AG09319 (cell line): ENCODE measurements around the gene LAMB2.

Experiments used
- DNase-seq: peaks from one replicate; pipeline ENCODE4 v3.0.0-alpha.2; 2010; ENCODE audit warnings: low read depth; ENCODE audit errors: extremely low read depth
- TF ChIP-seq, protein P1 (sequence below): IDR thresholded peaks from 2 replicates; pipeline ENCODE4 v1.5.1; 2011; ENCODE audit warnings: low read depth, mild to moderate bottlenecking, inconsistent platforms, low read length, moderate library complexity

The LAMB2 gene

DNA sequence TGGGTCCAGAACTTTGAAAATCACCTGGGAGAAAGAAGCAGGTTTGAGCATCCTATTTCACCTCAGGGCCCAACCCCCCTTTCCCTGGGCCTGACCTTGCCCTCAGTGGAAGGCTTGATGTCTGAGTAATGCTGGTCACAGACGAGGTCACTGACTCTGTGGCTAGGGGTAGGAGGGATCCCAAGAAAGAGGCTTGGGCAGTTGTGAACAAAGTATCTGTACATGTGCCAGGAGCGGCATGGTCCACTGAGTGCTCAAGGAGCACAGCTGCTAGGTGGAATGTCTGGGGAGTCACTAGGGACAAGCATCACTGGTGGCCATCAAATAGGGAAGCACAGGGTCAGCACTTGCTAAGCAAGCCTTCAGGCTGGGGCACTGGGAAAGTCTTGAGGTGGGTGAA is 25.9 kb upstream of the LAMB2 start:
- DNase-seq, result no peak
- TF ChIP-seq, protein P1, sequence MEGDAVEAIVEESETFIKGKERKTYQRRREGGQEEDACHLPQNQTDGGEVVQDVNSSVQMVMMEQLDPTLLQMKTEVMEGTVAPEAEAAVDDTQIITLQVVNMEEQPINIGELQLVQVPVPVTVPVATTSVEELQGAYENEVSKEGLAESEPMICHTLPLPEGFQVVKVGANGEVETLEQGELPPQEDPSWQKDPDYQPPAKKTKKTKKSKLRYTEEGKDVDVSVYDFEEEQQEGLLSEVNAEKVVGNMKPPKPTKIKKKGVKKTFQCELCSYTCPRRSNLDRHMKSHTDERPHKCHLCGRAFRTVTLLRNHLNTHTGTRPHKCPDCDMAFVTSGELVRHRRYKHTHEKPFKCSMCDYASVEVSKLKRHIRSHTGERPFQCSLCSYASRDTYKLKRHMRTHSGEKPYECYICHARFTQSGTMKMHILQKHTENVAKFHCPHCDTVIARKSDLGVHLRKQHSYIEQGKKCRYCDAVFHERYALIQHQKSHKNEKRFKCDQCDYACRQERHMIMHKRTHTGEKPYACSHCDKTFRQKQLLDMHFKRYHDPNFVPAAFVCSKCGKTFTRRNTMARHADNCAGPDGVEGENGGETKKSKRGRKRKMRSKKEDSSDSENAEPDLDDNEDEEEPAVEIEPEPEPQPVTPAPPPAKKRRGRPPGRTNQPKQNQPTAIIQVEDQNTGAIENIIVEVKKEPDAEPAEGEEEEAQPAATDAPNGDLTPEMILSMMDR, result no peak

DNA sequence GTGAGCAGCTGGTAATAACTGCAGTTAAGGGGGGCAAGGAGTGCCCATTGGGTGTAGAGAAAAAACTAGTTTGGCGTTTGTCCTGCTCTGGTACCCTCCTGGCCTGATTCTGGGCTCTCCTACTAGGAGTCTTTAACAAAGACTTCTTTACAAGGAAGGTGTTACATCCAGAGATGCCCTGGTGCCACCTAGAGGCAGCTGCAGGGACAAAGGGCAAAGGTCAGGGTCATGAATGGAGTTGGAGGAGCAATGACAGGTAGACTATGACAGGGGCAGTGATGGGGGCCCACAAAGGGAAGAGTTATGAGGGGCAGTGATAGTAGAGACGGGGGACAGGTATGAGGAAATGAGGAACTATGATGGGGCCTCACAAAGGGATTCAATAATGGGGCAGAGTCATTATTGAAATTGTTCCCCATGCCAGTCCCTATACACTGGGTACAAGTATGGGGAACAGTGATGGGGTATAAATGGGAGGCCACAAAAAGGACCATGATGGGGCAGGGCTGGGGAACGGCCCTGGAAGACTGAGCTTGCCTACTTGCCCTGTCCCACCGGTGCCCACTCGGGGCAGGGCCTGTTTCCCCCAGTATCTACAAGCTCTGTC is 25.4 kb upstream of the LAMB2 start:
- TF ChIP-seq, protein P1, result peak; percentile 25
- DNase-seq, result no peak

DNA sequence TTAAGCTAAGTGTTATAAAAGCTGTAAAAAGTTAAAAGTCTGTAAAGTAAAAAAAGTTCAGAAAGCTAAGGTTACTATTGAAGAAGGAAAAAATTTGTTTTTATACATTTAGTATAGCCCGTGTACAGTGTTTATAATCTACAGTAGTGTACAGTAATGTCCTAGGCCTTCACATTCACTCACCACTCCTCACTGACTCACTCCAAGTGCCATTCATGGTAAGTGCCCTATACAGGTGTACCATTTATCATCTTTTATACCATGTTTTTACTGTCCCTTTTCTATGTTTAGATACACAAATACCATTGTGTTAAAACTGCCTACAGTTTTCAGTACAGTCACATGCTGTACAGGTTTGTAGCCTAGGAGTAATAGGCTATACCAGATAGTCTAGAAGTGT is 24.4 kb upstream of the LAMB2 start:
- DNase-seq, result no peak
- TF ChIP-seq, protein P1, result no peak

DNA sequence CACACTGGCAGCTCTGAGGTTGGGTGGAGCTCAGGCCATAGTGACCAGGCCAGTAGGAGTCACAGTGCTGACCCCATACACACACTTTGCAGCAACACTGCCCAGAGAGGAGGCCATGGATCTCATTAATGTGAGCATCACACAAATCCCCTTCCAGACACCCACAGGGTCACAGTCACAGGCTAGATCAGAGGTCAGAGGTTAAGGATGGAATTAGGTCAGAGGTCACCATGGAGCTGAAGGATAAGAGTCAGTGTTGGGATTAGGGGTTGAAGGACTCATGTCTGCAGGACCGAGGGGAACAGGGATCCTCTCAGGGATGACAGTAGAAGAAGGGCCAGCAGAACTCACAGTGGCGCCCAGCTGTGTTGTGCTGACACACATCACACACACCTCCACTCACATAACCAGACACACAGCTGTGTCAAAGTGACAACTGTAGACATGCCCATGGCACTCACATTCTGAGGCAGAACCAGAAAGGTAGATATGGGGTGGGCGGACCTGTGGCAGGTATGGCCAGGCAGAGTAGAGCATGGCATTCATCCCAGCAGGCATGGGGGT is 20.6 kb upstream of the LAMB2 start:
- TF ChIP-seq, protein P1, result no peak
- DNase-seq, result no peak

DNA sequence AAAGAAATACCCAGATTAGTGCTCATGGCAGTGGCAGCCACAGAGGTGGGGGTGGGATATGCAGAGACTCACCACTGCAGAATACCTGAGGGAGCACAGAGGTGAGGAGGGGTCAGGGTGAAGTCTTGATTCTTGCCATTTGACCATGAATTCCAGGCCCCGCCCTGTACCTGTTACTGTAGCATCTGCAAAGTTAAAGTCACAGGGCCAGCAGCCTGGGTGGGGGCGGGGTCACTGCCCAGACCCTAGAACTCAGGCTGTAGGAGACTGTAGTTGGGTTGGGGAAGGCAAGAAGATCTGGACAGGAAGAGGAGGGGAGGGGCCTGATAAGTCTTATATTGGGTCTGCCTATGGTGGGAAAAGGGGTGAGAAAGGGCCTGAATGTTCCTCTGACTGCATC is 18.8 kb upstream of the LAMB2 start:
- TF ChIP-seq, protein P1, result no peak
- no peak for DNase-seq

DNA sequence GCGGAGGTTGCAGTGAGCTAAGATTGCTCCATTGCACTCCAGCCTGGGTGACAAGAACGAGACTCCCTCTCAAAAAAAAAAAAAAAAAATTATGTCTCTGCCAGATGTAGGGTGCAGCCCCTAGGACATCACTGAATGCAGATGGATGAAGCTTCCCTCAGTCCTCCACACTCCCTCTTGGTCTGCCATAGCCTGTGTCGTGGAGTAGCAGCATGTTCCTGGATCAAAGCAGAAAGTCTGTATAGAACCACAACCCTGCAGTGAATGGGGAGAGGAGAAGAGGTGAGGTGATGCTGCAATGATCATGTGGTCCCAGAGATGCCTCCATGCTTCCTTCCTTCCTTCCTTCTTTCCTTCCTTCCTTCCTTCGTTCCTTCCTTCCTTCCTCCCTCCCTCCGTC is 15.3 kb upstream of the LAMB2 start:
- no peak for DNase-seq
- TF ChIP-seq, protein P1, result no peak

DNA sequence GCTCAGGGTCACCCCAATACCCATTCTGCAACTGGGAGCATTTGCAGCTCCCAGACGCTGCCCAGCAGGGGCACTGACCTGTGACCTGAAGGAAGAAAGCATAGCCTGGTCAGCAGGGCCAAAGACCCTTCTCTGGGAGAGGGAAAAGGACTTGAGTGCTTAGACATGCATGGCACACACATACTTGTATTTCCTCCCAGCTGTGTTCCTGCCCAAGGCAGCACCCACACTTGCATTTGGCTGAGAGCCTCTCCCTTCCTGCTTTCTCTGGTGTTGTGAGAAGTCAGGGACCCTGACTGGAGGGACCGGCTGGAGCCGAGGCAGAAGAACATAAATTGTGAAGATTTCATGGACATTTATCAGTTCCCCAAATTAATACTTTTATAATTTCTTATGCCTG is 7.2 kb upstream of the LAMB2 start:
- TF ChIP-seq, protein P1, result no peak
- no peak for DNase-seq
